SKM-1 (cell line): ENCODE data around the gene KDM3B.
"Not testable (repeated sequence)": the region's sequence is repeated elsewhere in the genome, so short reads cannot be mapped to it uniquely, and the experiment has no call there.

ENCODE experiments used
- DNase-seq: peaks from one replicate; lab custom pipeline; 2025; ENCODE audit not compliant: unreplicated experiment; lab: John Stamatoyannopoulos, UW

KDM3B gene

GRCh38 chr5:138466900-138467710, 114.6 kb downstream of the KDM3B start:
- no peak for DNase-seq

GRCh38 chr5:138467711-138468132, 115.2 kb downstream of the KDM3B start:
- no peak for DNase-seq

- peak; percentile 65 for DNase-seq
These were observed 115.9 kb downstream of the KDM3B start for GRCh38 chr5:138468133-138468965.

GRCh38 chr5:138468966-138469539, 116.6 kb downstream of the KDM3B start:
- no peak for DNase-seq

GRCh38 chr5:138469540-138470321, 117.2 kb downstream of the KDM3B start:
- DNase-seq, result no peak

GRCh38 chr5:138470322-138471051, 118.0 kb downstream of the KDM3B start:
- DNase-seq, result no peak

GRCh38 chr5:138471052-138471361, 118.5 kb downstream of the KDM3B start:
- no peak for DNase-seq

- DNase-seq, result no peak
These were observed 119.9 kb downstream of the KDM3B start for GRCh38 chr5:138472353-138472752.

GRCh38 chr5:138473151-138473550, 120.7 kb downstream of the KDM3B start:
- not testable (repeated sequence) for DNase-seq

GRCh38 chr5:138476918-138477317, 124.4 kb downstream of the KDM3B start:
- no peak for DNase-seq

GRCh38 chr5:138482638-138483037, 130.2 kb downstream of the KDM3B start:
- DNase-seq, result no peak
